HUES48 (cell line): ENCODE data around the gene CHIA.

ENCODE experiments used
- H3K27ac ChIP-seq: one replicate; pipeline ENCODE4 v1.7.0; 2013; ENCODE audit warnings: low read depth, low read length, inconsistent platforms
- H3K27me3 ChIP-seq: 2 replicates; pipeline ENCODE4 v1.6.1; 2013; ENCODE audit warnings: mild to moderate bottlenecking, low read length; ENCODE audit not compliant: control insufficient read depth, insufficient read depth
- H3K36me3 ChIP-seq: 2 replicates; pipeline ENCODE4 v1.6.1; 2013; ENCODE audit warnings: low read length; ENCODE audit not compliant: control insufficient read depth, insufficient read depth
- H3K4me1 ChIP-seq: 2 replicates; pipeline ENCODE4 v1.6.1; 2013; ENCODE audit warnings: mild to moderate bottlenecking, low read length; ENCODE audit not compliant: control insufficient read depth, insufficient read depth
- H3K4me3 ChIP-seq: 2 replicates; pipeline ENCODE4 v1.5.1; 2013; ENCODE audit warnings: mild to moderate bottlenecking, low read depth, low read length
- H3K9ac ChIP-seq: 2 replicates; pipeline ENCODE4 v1.6.1; 2013; ENCODE audit warnings: mild to moderate bottlenecking, low read depth, low read length, moderate library complexity
- H3K9me3 ChIP-seq: 2 replicates; pipeline ENCODE4 v1.6.1; 2013; ENCODE audit warnings: low read length; ENCODE audit not compliant: control insufficient read depth, insufficient read depth

The CHIA gene

DNA sequence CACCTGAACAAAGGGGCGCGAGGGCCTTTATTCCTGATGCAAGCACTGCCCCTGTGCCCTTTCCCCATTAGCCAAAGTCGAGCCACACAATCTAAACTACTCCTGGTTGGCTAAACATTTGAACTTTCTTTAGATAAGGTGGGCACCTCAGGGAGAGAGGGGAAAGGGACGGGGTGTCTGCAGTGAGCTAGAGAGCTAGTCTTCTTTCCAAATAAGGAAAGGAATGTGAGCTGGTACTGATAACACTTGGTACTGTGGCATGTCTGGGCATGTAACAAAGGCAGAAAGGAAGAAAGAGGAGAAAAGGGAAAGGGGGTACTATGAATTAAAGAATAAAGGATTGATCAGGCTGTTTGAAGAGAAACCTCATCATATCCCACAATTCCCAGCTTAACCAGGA lies 74.0 kb downstream of the CHIA start:
- Histone ChIP-seq H3K9me3 (no peaks in the 10 kb centered on the region), H3K27me3 (no peaks in the 10 kb centered on the region), H3K4me3 (no peak overlapping the region), H3K36me3 (no peaks in the 10 kb centered on the region), H3K27ac (peak overlapping the region; percentile 73), H3K4me1 (peaks cover 27% of the 10 kb centered on the region), H3K9ac (peak overlapping the region; percentile 67)

DNA sequence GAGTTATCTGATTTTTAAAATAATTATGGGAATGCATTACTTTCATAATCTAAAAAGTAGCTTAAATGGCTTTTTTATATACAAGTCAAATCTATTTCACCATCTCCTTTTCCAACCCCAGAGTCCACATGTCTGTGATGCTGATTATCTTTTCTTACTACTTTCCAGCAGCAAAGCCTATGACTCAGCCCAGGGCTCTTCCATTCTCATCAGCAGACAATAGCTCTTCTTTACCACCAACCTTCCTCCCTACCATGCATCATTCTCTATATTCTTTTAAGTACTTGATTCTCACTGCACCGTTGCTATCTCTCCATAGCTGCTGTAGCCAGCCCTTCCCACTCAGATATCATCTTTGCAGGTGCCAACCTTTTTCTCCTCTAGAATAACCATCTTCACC lies 75.6 kb downstream of the CHIA start:
- Histone ChIP-seq H3K27me3 (no peaks in the 10 kb centered on the region), H3K4me3 (no peak overlapping the region), H3K9ac (no peak overlapping the region), H3K9me3 (no peaks in the 10 kb centered on the region), H3K27ac (no peak overlapping the region), H3K36me3 (no peaks in the 10 kb centered on the region), H3K4me1 (peaks cover 20% of the 10 kb centered on the region)

DNA sequence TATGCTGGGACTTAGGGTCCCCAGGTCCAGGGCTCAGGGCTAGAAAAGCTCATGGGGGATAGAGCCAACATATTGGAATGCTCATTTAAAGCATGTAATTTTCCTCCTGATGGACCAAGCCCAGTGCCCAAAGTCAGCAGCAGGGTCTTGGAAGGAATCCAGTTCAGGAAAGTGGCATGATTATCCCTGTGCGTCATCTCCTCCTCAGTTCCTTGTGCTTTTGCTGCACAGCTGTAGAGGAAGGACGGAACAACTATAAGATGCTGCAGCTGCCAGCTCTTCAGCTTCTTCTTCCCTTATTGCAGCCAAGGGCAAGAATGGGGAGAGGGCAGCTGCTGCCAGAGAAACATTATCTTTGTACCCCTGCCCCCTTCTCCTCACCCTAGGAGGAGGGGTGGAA lies 78.5 kb downstream of the CHIA start:
- no peaks in the 10 kb centered on the region for H3K36me3 ChIP-seq
- H3K9me3 ChIP-seq: no peaks in the 10 kb centered on the region
- no peaks in the 10 kb centered on the region for H3K27me3 ChIP-seq
- H3K9ac ChIP-seq: no peak overlapping the region
- H3K4me3 ChIP-seq: no peak overlapping the region
- H3K4me1 ChIP-seq: peaks cover 15% of the 10 kb centered on the region
- no peak overlapping the region for H3K27ac ChIP-seq

DNA sequence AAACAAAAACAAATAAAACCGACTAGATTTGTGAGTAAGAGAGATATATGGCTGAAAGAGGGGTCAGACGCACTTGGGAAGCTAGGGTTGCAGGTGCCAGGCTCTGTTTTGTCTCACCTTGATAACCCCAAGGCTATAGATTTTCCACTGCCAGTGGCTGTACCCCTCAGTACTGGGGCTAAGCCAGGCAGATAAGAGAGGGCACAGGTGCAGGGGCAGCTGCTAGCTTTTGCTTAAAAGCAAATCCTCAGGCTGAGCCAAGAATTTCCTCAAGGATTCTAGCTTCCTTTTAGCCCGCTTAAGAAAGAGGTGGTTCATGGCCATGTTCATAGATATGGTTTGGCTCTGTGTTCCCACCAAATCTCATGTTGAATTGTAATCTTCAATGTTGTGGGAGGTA lies 79.0 kb downstream of the CHIA start:
- H3K9me3 ChIP-seq: no peaks in the 10 kb centered on the region
- H3K36me3 ChIP-seq: no peaks in the 10 kb centered on the region
- H3K27ac ChIP-seq: no peak overlapping the region
- no peak overlapping the region for H3K9ac ChIP-seq
- H3K4me3 ChIP-seq: no peak overlapping the region
- H3K4me1 ChIP-seq: peaks cover 10% of the 10 kb centered on the region
- no peaks in the 10 kb centered on the region for H3K27me3 ChIP-seq
